Measurements from ENCODE around the gene DCUN1D4.

GRCh38 chr4:51960486-51960885 is 117.5 kb downstream of the DCUN1D4 start:
- TF ChIP-seq, protein P1, sequence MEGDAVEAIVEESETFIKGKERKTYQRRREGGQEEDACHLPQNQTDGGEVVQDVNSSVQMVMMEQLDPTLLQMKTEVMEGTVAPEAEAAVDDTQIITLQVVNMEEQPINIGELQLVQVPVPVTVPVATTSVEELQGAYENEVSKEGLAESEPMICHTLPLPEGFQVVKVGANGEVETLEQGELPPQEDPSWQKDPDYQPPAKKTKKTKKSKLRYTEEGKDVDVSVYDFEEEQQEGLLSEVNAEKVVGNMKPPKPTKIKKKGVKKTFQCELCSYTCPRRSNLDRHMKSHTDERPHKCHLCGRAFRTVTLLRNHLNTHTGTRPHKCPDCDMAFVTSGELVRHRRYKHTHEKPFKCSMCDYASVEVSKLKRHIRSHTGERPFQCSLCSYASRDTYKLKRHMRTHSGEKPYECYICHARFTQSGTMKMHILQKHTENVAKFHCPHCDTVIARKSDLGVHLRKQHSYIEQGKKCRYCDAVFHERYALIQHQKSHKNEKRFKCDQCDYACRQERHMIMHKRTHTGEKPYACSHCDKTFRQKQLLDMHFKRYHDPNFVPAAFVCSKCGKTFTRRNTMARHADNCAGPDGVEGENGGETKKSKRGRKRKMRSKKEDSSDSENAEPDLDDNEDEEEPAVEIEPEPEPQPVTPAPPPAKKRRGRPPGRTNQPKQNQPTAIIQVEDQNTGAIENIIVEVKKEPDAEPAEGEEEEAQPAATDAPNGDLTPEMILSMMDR (IDR thresholded peaks at IDR 0.05): no peak
- no peak for TF ChIP-seq POLR2A (IDR thresholded peaks at IDR 0.05)

All from tibial nerve (tissue), 3 donors.